ENCODE data around the gene FCN3. TPM values are rescaled to one million over a fixed set of nuclear protein-coding genes. Genes with fewer than 3 reads are reported as not detected.

The FCN3 gene
- total and polyA plus RNA-seq, 10 of the 15 experiments (the other 5 are each of a cell fraction or from before 2014, with no cell fraction given): 0.28 TPM; not detected in 9

- TF ChIP-seq, protein P1, sequence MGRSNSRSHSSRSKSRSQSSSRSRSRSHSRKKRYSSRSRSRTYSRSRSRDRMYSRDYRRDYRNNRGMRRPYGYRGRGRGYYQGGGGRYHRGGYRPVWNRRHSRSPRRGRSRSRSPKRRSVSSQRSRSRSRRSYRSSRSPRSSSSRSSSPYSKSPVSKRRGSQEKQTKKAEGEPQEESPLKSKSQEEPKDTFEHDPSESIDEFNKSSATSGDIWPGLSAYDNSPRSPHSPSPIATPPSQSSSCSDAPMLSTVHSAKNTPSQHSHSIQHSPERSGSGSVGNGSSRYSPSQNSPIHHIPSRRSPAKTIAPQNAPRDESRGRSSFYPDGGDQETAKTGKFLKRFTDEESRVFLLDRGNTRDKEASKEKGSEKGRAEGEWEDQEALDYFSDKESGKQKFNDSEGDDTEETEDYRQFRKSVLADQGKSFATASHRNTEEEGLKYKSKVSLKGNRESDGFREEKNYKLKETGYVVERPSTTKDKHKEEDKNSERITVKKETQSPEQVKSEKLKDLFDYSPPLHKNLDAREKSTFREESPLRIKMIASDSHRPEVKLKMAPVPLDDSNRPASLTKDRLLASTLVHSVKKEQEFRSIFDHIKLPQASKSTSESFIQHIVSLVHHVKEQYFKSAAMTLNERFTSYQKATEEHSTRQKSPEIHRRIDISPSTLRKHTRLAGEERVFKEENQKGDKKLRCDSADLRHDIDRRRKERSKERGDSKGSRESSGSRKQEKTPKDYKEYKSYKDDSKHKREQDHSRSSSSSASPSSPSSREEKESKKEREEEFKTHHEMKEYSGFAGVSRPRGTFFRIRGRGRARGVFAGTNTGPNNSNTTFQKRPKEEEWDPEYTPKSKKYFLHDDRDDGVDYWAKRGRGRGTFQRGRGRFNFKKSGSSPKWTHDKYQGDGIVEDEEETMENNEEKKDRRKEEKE (IDR thresholded peaks at IDR 0.05): no peak
- TF ChIP-seq NKRF (conservative IDR thresholded peaks at IDR 0.05) (peak; percentile 46; the same call in 1 of the 2 replicates), EGR1 (IDR thresholded peaks at IDR 0.05; ENCODE audit: borderline replicate concordance in 1 of 2, low read depth in 2 of 2, low read length in 2 of 2) (peak in 1 of 2 experiments; percentile 62; a peak in 2 of 3 replicates)
Measured at GRCh38 chr1:27366411-27367159, 8.0 kb downstream of the FCN3 start, which contains the start of gene MAP3K6 (continued).

DNA sequence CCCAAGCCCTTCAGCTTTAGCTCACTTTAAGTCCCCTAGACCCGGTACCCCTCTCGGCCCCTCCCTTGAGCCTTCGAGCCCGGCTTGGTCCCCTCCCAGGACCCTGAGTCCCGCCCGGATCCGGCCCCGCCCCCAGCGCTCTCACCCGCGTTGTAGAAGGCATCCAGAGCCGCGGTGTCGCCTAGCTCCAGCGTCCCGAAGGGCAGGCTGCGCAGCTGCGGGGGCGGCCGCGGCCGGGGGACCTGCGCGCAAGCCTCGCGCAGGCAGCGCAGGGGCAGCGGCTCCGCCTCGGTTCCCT lies 8.6 kb downstream of the FCN3 start:
- no peaks in the 10 kb centered on the region for H3K27me3 ChIP-seq (replicated peaks in 1 of 2; ENCODE audit: control insufficient read depth in 2 of 2, insufficient read depth in 2 of 2, low read length in 1 of 2)
- H3K9ac ChIP-seq (ENCODE audit: control insufficient read depth, insufficient read depth, low read length): no peak overlapping the region
- H3K4me3 ChIP-seq: peak overlapping the region; percentile 76
- FAIRE-seq: no peak
- no peaks in the 10 kb centered on the region for H3K9me3 ChIP-seq (replicated peaks; ENCODE audit: control insufficient read depth, insufficient read depth, low read length)
- H3K79me2 ChIP-seq (ENCODE audit: control insufficient read depth, insufficient read depth, low read length): no peaks in the 10 kb centered on the region
- no peak for DNase-seq (ENCODE audit: low read depth, low spot score)
- ChIA-PET RAD21 (ENCODE audit: unreplicated experiment) (interaction anchor here (0.6 to 2.1 kb wide), 15 partner anchors 9 to 642 kb away, joined by 3 to 16 read pairs (median 4); partner anchors contain the start of genes AHDC1 and CD164L2), CTCF (interaction anchor here (0.9 to 4.7 kb wide), 20 partner anchors 10 to 240 kb away, joined by 3 to 40 read pairs (median 5); partner anchors contain the start of genes AHDC1, GPR3 and SYTL1), SMC1A (ENCODE audit: uncharacterized antibody, unreplicated experiment) (interaction anchor here (1.0 to 3.3 kb wide), 7 partner anchors 9 to 233 kb away, joined by 3 to 27 read pairs (median 3); partner anchors contain the start of gene GPR3), POLR2A (interaction anchor here (0.5 to 1.5 kb wide), 10 partner anchors 22 to 1059 kb away, joined by 3 to 8 read pairs (median 4); partner anchors contain the start of genes IFI6 and SYTL1)
- TF ChIP-seq NRF1 (conservative IDR thresholded peaks at IDR 0.05; ENCODE audit: low read depth, low read length) (peak; percentile 24; the same call in 1 of the 2 replicates), ZSCAN29 (IDR thresholded peaks at IDR 0.05) (no peak), EGR1 (IDR thresholded peaks at IDR 0.05; ENCODE audit: borderline replicate concordance in 1 of 2, low read depth in 2 of 2, low read length in 2 of 2) (peak in 1 of 2 experiments; percentile 91; a peak in 2 of 3 replicates), CHD2 (IDR thresholded peaks at IDR 0.05; ENCODE audit: borderline replicate concordance, low read depth, low read length) (no peak), GATAD2B (conservative IDR thresholded peaks at IDR 0.05; ENCODE audit: low read depth) (0 out of 2 replicates have a peak, but pooled peaks have one; percentile 69), NBN (IDR thresholded peaks at IDR 0.05) (0 out of 2 replicates have a peak, but pooled peaks have one; percentile 2)
- BruUV-seq (replicated peaks): no TSS peak
- in situ Hi-C loops (cut with MboI): no loop called here
- peak; percentile 72 for ATAC-seq
- H2AFZ ChIP-seq (ENCODE audit: control insufficient read depth, low read depth, low read length): peak overlapping the region; percentile 39
- H4K20me1 ChIP-seq (ENCODE audit: control insufficient read depth, insufficient read depth): no peaks in the 10 kb centered on the region; the same call in 1 of the 2 replicates
- no peaks in the 10 kb centered on the region for H3K36me3 ChIP-seq (ENCODE audit: control insufficient read depth in 2 of 2, insufficient read depth in 2 of 2, low read length in 1 of 2)
- intact Hi-C loops (cut with micrococcal nuclease; ENCODE audit: unreplicated experiment): loop anchor here (5.0 kb wide), 1 partner anchor 44 kb away; the partner anchor contains the start of gene TMEM222
- peaks cover 15% of the 10 kb centered on the region for H3K4me1 ChIP-seq (ENCODE audit: control insufficient read depth, insufficient read depth, low read length)
- H3K4me2 ChIP-seq (ENCODE audit: control insufficient read depth, insufficient read depth): peak overlapping the region; percentile 88
- no peak overlapping the region for H3K27ac ChIP-seq (ENCODE audit: control insufficient read depth, insufficient read depth)
- 0% methylated on average over 20 of the region's 30 CpGs for WGBS (ENCODE audit: insufficient coverage, insufficient replicate concordance, low lambda C conversion rate, missing lambda C conversion rate)

All from GM12878 (cell line).